HG02623 (cell line): ENCODE results near the gene REELD1.
A peak's percentile ranks its signal among the peaks of the same experiment; 100 is the strongest.

Experiments used
- ATAC-seq: cut with Tn5 transposase; IDR thresholded peaks from one replicate; pipeline ENCODE4 v1.9.1; 2021; ENCODE audit warnings: moderate library complexity; ENCODE audit not compliant: unreplicated experiment

REELD1 gene

GRCh38 chr4:146214238-146214637, at the start of gene REELD1:
Gene REELD1 (plus strand): TSS chr4:146214538. CDS start chr4:146216953, 2,415 bp downstream.
- ATAC-seq: no peak

GRCh38 chr4:146165221-146165620, 49.1 kb upstream of the REELD1 start:
- ATAC-seq: no peak

GRCh38 chr4:146165840-146166239, 48.5 kb upstream of the REELD1 start:
- no peak for ATAC-seq

- no peak for ATAC-seq
These were observed 44.2 kb upstream of the REELD1 start for GRCh38 chr4:146170149-146170548.

GRCh38 chr4:146175541-146176453, 38.5 kb upstream of the REELD1 start, which contains the start of gene LSM6:
Gene LSM6 (plus strand): TSS chr4:146175718. CDS start chr4:146182922, 7,204 bp downstream.
- ATAC-seq: peak; percentile 92

GRCh38 chr4:146176891-146177290, 37.4 kb upstream of the REELD1 start:
- no peak for ATAC-seq

GRCh38 chr4:146178126-146178525, 36.2 kb upstream of the REELD1 start:
- no peak for ATAC-seq

GRCh38 chr4:146179784-146180370, 34.5 kb upstream of the REELD1 start:
- no peak for ATAC-seq

- no peak for ATAC-seq
These were observed 31.9 kb upstream of the REELD1 start for GRCh38 chr4:146182443-146182842.

- no peak for ATAC-seq
These were observed 31.1 kb upstream of the REELD1 start for GRCh38 chr4:146183209-146183608.

GRCh38 chr4:146186041-146186440, 28.3 kb upstream of the REELD1 start:
- ATAC-seq: no peak

GRCh38 chr4:146186596-146186995, 27.7 kb upstream of the REELD1 start:
- no peak for ATAC-seq

GRCh38 chr4:146190456-146190855, 23.9 kb upstream of the REELD1 start:
- no peak for ATAC-seq

- ATAC-seq: no peak
These were observed 22.4 kb upstream of the REELD1 start for GRCh38 chr4:146191766-146192458.

GRCh38 chr4:146193628-146194027, 20.7 kb upstream of the REELD1 start:
- ATAC-seq: no peak

- ATAC-seq: no peak
These were observed 20.1 kb upstream of the REELD1 start for GRCh38 chr4:146194212-146194611.

GRCh38 chr4:146202665-146203064, 11.7 kb upstream of the REELD1 start:
- no peak for ATAC-seq

- no peak for ATAC-seq
These were observed 6.9 kb upstream of the REELD1 start for GRCh38 chr4:146207410-146207809.

GRCh38 chr4:146210890-146211289, 3.4 kb upstream of the REELD1 start:
- ATAC-seq: no peak

GRCh38 chr4:146211440-146211839, 2.9 kb upstream of the REELD1 start:
- no peak for ATAC-seq

GRCh38 chr4:146212781-146213180, 1.6 kb upstream of the REELD1 start:
- ATAC-seq: no peak

GRCh38 chr4:146222313-146222712, 8.0 kb downstream of the REELD1 start:
- no peak for ATAC-seq
